ENCODE results near the gene HIRA. TPM values are rescaled to one million over a fixed set of nuclear protein-coding genes. Genes with fewer than 3 reads are reported as not detected.
A peak's percentile ranks its signal among the peaks of the same experiment; 100 is the strongest.

Gene HIRA
- total and polyA plus RNA-seq, 9 of the 15 experiments (the other 6 are each of a cell fraction or from before 2014, with no cell fraction given), result 0.96 to 132 (median 58.4) TPM

GRCh38 chr22:19469421-19469820, 37.9 kb upstream of the HIRA start:
- no peak overlapping the region for H3K4me2 ChIP-seq (ENCODE audit: insufficient read depth, low read length)
- peaks cover 19% of the 10 kb centered on the region for H3K79me2 ChIP-seq (ENCODE audit: control insufficient read depth, insufficient read depth, low read length)
- 95% methylated on average over 7 of the region's 7 CpGs for WGBS (ENCODE audit: insufficient coverage, low coverage, missing lambda C conversion rate)
- DNase-seq (ENCODE audit: extremely low read depth in 1 of 4, low spot score in 3 of 4), result no peak
- TF ChIP-seq POLR2G (IDR thresholded peaks at IDR 0.05; ENCODE audit: low read depth, low read length) (peak; percentile 26; the same call in 1 of the 2 replicates), KDM5B (IDR thresholded peaks at IDR 0.05; ENCODE audit: insufficient replicate concordance, low read depth, low read length) (peak; percentile 24), ZBTB40 (IDR thresholded peaks at IDR 0.05) (no peak), ZBTB40 (CRISPR knock-in tag; IDR thresholded peaks at IDR 0.05) (0 out of 2 replicates have a peak, but pooled peaks have one; percentile 15), RBBP5 (IDR thresholded peaks at IDR 0.05; ENCODE audit: borderline replicate concordance, insufficient read depth, low read length, poor library complexity, severe bottlenecking) (peak; percentile 15), PTRF (tag; IDR thresholded peaks at IDR 0.05) (no peak)
- no peak for FAIRE-seq
- ChIA-PET CTCF (ENCODE audit: low intra/inter-chr PET ratio) (no interaction called here), POLR2A (interaction anchor here (0.6 to 13.6 kb wide), 8 partner anchors 9 to 1116 kb away, joined by 3 to 148 read pairs (median 6); partner anchors contain the start of genes C22orf39, CDC45 and UFD1)
- in situ Hi-C loops (cut with MboI), result no loop called here
- H2AFZ ChIP-seq (ENCODE audit: low read depth, low read length), result no peak overlapping the region
- peaks cover 99% of the 10 kb centered on the region for H3K36me3 ChIP-seq (ENCODE audit: control insufficient read depth, insufficient read depth, low read length)
- H3K27ac ChIP-seq (ENCODE audit: extremely low read depth, low read depth, low read length), result no peak overlapping the region
- intact Hi-C loops (cut with micrococcal nuclease), result no loop called here
- H3K4me1 ChIP-seq (replicated peaks in 1 of 2; ENCODE audit: control insufficient read depth in 2 of 2, insufficient read depth in 2 of 2, low read length in 2 of 2), result no peaks in the 10 kb centered on the region
- no TSS peak for BruUV-seq (replicated peaks)
- H3K9ac ChIP-seq (ENCODE audit: insufficient read depth in 1 of 2, low read depth in 2 of 2, low read length in 2 of 2), result peak overlapping the region in 1 of 2 experiments; percentile 13; a peak in 2 of 4 replicates
- no peak overlapping the region for H3K4me3 ChIP-seq
- H3K9me3 ChIP-seq (replicated peaks; ENCODE audit: control insufficient read depth, insufficient read depth, low read depth, low read length), result no peaks in the 10 kb centered on the region
- peaks cover 35% of the 10 kb centered on the region for H4K20me1 ChIP-seq (replicated peaks; ENCODE audit: control insufficient read depth, insufficient read depth, low read length)
- no peak for ATAC-seq
- H3K9me1 ChIP-seq (ENCODE audit: control insufficient read depth, insufficient read depth, low read length), result peaks cover 9% of the 10 kb centered on the region
- H3K27me3 ChIP-seq (ENCODE audit: control insufficient read depth in 2 of 2, insufficient read depth in 2 of 2, low read length in 2 of 2), result no peaks in the 10 kb centered on the region
